Ramos (cell line): Measurements from ENCODE around the gene TMEM151B.
"Not testable (repeated sequence)": the region's sequence is repeated elsewhere in the genome, so short reads cannot be mapped to it uniquely, and the experiment has no call there.

Source experiments
- in situ Hi-C: fragments of 300-500 bp; cut with MboI; formaldehyde crosslinking; loops from one replicate; pipeline ENCODE4 v1.14.3; 2022; ENCODE audit warnings: low sequenced_read_pairs; ENCODE audit not compliant: unreplicated experiment

Gene TMEM151B

DNA sequence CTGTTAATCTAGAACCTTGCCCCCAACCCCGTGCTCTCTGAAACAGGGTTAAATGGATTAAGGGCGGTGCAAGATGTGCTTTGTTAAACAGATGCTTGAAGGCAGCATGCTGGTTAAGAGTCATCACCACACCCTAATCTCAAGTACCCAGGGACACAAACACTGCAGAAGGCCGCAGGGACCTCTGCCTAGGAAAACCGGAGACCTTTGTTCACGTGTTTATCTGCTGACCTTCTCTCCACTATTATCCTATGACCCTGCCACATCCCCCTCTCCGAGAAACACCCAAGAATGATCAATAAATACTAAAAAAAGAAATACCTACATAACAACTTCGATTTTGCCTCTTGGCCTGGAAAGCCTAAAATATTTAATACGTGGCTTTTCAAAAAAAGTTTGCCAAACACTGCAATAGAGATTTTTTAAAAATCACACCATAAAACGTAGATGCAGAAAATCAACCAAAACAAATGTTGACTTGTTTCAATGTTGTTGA lies 46.9 kb downstream of the TMEM151B start:
- in situ Hi-C loops = not testable (repeated sequence)

DNA sequence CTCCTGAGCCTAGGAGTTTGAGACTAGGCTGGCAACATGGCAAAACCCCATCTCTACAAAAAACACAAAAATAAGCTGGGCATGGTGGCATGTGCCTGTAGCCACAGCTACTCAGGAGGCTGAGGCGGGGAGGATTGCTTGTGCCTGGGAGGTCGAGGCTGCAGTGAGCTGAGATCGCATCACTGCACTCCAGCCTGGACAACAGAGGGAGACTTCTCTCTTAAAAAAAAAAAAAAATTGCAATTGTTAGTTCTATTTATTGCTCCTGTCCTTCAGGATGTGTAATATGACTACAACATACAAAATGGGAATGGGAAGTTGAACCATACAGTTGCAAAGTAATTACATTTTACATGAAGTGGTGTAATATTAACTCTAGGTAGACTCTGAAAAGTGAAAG lies 51.0 kb downstream of the TMEM151B start:
- in situ Hi-C loops = no loop called here

DNA sequence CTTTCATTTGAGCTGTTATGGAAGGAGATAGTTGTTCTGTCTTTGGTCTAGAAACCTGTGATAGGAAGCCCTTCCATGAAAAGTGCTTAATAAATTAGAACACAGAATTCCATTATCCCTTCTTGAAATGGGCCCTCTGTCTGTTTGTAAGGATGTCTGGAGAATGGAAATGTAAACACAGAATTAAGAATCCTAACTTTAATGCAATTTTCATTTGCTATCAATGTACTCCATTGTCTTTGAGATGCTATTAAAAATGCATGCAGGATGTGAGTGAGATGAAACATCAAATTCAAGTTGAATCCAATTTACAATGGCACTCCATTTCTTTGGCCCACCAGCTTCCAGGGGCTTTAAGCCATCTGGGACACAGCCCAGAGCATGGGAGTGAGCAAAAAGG lies 56.8 kb downstream of the TMEM151B start:
- in situ Hi-C loops = loop anchor here (25.0 kb wide), 1 partner anchor 165 kb away; the partner anchor contains the start of gene CAPN11

DNA sequence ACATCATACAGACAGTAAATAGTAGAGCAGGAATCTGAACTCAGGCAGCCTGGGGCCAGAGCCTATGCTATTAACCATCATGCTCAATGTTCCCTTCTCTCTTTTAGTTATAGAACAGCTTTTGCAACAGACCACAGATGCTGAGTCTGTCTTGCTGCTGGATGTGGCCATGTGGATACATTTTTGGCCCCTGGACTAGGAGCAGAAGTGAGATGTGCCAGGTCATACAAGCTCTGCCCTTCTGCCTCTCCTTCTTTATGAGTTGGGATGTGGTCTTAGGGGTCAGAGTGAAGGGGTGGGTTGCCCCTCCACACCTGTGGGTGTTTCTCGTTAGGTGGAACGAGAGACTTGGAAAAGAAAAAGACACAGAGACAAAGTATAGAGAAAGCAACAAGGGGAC lies 57.5 kb downstream of the TMEM151B start:
- in situ Hi-C loops = loop anchor here (25.0 kb wide), 1 partner anchor 165 kb away; the partner anchor contains the start of gene CAPN11

DNA sequence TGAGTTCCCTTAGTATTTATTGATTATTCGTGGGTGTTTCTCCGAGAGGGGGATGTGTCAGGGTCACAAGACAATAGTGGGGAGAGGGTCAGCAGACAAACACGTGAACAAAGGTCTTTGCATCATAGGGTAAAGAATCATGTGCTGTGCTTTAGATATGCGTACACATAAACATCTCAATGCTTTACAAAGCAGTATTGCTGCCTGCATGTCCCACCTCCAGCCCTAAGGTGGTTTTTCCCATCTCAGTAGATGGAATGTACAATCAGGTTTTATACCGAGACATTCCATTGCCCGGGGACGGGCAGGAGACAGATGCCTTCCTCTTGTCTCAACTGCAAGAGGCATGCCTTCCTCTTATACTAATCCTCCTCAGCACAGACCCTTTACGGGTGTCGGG lies 58.0 kb downstream of the TMEM151B start:
- in situ Hi-C loops = loop anchor here (25.0 kb wide), 1 partner anchor 166 kb away; the partner anchor contains the start of gene CAPN11

DNA sequence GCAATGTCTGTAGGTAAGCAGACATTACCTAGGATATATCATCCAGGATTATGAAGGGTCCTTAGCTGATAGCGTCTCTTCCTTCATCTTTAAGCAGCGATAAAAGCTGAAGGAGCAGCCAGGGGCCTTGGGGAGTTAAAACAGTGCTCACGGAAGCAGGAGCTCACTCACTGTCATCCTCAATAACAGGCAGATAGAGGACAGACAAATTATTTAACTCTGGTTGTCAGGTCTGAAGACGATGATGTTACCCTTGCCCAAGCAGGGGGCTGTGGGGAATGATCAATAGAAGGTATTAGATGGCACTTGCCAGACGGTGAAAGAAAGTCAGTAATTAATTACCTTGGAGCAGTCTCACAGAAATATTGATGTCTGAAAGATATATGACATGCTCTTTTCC lies 59.6 kb downstream of the TMEM151B start:
- in situ Hi-C loops = loop anchor here (25.0 kb wide), 1 partner anchor 168 kb away; the partner anchor contains the start of gene CAPN11

DNA sequence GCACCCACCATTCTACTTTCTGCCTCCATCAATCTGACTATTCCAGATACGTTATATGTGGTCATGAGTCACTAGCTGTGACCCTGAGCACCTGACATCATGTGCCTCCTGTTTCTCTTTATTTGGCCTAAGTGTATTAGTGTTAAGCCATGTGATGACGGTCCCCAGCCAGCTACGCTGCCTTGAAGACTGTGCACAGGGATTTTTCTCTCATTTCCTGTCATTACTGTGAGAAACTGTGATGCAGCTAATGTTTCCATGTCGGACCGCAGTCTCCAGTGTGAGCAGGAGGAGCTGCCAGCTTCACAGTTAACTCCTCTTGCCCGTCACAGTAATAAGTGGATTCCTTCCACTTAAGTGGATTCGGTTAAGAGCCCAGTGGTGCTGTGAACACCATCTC lies 62.3 kb downstream of the TMEM151B start:
- in situ Hi-C loops = loop anchor here (25.0 kb wide), 1 partner anchor 170 kb away; the partner anchor contains the start of gene CAPN11

DNA sequence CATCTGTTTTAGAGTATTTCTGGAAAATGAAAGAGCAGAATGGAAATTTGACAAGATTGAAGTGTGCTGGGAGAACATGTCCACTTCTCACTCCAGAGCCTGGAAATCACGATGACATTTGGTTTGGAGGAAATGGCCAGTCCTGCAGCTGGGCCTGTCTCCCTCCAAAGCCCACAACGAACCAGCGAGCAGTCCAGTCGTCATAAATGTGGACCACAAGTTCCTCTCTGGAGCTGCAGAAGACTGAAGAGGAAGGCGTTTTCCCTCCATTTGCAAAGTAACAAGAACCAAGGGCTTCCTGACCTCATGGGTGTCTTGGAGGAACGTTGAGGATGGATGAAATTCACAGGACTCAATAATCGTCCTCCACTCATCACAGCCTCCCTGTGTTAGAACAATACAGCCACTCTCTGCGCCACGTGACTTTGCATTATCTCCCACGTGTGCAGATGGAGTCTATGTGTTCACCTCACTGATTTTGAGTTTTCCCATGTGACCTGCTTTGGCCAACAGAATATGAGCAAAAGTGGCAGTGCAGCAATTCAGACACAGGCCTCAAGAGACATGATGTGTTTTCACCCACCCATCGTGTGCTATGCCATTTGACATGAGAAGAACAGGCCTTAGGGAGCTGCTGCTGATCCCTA lies 63.1 kb downstream of the TMEM151B start:
- in situ Hi-C loops = loop anchor here (25.0 kb wide), 1 partner anchor 171 kb away; the partner anchor contains the start of gene CAPN11

DNA sequence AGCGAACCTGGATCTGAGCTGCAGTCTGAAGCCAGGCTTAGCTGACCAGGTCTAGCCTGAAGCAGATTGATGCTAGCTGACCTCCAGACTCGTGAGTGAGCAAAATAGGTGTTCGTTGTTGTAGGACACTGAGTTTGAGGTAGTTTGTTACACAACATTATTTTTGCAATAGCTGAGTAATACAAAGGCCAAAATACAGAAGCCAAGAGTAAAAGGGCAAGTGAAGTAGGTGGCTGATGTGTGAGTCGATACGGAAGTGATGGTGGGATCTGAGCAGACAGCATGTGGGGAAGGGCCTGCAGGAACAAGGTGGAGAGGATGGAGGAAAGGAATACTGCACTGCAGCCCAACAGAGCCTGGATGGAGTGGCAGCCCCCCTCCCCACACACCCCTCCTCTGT lies 63.7 kb downstream of the TMEM151B start:
- in situ Hi-C loops = loop anchor here (25.0 kb wide), 1 partner anchor 172 kb away; the partner anchor contains the start of gene CAPN11

DNA sequence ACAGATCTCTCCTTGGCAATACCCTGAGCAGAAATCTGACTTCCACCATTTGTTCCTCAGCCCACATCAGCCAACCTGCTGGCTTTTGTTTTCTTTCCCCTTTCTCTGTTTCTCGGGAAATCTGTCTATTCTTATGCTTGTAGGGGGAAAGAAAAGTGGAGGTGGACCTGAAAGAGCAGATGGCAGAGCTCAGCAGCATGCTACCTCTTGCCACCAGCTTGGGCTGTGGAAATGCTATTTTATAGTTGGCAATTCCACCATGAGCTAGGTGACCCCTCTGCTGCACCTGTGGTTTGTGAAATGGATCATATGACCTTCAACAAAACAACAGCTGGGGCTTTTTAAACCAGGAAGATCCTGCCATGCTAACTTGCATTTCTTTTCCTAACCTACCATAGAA lies 65.4 kb downstream of the TMEM151B start:
- in situ Hi-C loops = loop anchor here (5.0 to 25.0 kb wide), 2 partner anchors 68 to 173 kb away; partner anchors contain the start of genes CAPN11 and NFKBIE

DNA sequence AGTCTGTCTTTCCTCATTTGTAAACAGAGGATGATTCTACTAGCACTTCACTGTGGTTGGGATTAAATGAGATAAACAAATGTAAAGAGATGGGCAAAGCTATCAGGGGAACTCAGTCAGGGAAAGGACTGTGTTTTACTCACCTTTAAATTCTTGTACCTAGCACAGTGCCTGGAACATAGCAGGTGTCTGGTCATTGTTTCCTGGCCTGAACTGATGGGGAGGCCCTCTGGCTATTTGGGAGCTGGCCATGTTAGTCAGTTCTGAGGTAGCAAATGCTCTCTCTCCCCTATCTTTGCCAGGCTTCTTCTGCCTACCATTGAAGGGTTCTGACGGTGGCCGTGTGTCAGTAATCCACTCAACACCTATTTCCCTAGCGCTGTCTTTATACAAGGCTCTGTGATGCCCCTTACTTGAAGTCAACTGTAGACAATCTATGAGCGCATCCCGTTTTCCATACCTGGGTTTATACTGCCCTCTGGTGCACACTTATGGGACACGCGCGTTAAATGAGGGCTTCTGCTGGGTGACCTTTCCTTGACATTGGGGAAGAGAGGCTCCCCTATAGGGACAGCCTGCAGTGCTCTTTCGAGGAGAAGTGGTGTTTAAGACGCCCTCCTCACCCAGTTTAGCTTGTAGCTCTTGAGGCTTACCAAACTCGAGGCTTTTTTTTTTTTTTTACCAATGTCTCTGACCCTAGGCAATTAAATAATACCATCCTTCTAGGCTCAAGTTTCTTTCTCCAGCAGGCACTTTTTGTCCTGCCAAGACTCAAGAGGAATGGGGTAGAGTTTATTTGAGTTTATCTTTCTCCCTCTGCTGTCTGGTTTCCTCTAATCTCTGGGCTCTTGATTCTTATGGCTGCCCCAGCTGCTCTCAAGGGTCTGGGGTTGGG lies 68.2 kb downstream of the TMEM151B start:
- in situ Hi-C loops = loop anchor here (5.0 to 25.0 kb wide), 2 partner anchors 71 to 176 kb away; partner anchors contain the start of genes CAPN11 and NFKBIE

DNA sequence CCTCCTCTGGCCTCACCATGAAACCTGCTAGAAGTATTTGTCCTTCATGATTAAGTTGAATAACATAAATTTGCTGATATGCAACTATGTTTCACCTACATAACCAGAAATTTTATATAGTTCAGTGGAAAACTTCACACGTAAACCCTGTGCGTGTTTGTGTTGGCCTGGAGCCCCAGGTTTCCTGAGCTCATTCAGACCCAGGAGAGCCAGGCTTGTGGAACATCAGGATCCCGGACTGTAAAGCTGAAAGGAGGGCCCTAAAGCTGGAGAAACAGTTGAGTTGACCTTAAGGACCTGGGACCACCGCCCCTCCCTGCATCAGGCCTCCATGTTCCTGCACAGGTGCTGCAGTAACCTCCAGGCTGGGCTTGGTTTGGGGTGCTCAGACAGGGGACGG lies 69.1 kb downstream of the TMEM151B start:
- in situ Hi-C loops = loop anchor here (5.0 to 25.0 kb wide), 2 partner anchors 72 to 177 kb away; partner anchors contain the start of genes CAPN11 and NFKBIE

DNA sequence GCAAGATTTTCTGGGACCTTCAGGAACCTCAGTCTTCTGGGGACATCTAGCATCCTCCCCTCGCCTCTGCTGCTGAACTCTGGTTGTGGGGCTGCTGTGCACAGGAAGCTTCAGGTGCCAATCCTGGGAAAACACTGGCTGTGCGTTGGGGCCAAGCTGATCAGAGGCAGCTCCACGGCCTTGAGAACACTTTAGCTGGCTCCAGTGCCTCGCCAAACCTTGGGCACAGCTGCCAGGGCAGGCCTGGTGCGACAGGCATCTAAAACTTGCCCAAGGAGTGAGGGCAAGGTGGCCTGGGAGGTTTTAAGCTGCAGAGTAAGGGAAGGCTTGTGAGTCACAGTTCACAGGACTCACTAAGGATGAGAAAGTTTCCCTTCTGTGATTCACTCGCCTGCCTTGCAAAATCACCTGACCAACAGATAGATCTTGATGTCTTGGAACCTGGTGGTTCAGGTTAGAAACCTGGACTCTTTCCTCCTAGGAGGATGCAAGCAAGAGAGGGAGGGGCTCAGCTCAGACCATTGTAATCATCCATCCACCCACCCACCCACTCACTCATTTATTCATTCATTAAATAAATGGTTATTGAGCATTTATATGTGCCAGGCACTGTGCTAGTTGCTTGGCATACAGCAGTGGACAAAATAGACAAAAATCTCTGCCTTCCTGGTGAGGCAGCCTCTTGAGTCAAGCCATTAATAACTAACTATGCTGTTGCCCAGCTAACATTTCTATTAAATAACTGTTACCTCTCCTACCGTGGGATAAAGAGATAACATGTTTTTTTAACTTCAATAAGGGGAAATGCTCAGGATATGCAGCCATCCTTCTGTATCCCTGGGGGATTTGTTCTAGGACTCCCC lies 69.7 kb downstream of the TMEM151B start:
- in situ Hi-C loops = loop anchor here (5.0 to 25.0 kb wide), 2 partner anchors 73 to 178 kb away; partner anchors contain the start of genes CAPN11 and NFKBIE

DNA sequence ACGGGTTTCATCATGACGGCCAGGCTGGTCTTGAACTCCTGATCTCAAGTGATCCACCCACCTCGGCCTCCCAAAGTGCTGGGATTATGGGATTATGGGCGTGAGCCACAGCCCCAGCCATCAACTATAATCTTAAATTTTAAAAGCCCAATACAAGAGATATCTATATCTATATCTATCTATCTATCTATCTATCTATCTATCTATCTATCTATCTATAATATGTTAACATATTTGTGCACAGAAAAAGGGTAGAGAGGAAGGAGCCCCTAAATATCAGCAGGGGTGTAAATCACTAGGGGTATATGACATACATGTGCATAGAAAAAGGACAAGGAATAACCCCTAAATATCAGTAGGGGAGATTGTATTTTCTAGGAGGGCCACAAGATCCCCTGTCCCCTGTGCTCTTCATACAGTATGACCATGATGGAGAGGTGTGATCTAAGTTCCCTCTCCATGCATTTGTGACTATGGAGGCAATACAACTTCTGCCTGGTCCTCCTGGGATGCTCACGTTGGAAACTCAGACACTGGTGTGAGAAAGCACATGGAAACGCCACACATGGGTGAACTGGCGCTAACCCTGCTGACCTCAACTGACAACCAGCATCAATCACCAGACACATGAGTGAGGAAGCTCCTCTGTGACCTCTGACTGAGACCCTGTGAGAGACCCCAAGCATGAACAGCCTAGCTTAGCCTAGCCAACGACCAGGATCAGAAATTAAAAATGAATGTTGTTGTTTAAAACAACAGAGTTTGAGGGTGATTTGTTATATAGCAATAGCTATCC lies 71.0 kb downstream of the TMEM151B start:
- in situ Hi-C loops = loop anchor here (25.0 kb wide), 1 partner anchor 179 kb away; the partner anchor contains the start of gene CAPN11

DNA sequence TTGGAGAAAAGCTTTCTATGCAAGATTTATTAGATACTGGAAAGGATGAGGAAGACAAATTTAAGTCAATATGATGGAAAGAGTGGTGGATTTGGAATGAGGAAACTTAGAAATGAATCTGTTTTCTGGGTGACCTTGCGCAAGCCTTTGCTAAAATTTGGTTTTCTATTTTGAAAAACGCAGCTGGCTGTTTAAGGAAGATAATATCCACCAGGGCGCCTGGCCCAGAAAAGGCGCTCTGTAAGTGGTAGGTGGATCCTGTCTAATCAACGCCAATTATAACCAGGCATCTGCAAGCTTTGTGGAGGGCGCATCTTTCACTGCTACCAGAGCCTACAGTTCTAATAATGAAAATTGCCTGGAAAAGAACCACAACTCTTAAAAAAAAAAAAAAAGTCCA lies 71.8 kb downstream of the TMEM151B start:
- in situ Hi-C loops = loop anchor here (25.0 kb wide), 1 partner anchor 180 kb away; the partner anchor contains the start of gene CAPN11

DNA sequence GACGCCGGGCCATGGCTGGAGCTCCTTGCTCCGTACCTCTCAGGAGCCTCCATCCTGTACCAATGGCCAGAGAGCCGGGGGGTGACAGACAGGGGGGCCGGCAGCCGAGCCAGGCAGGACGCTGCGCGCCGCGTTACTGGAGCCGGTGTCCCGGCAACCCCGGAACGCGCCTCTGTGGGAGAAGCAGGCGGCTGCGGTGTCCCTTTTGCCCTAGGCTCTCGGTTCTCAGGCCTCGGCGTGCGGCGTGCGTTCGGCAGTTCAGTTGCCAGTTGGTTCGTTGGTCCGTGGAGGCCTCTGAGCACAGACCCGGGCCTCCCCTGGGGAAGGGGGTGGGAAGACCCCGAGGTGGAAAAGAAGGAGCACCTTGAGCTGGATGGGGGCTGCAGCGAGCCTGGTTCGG lies 72.2 kb downstream of the TMEM151B start, which contains the start of gene SPATS1:
Gene SPATS1, plus strand, starts transcription at position 162 of the 400 bp plus-strand sequence. CDS start 446 bp downstream, outside the sequence.
- in situ Hi-C loops = loop anchor here (25.0 kb wide), 1 partner anchor 180 kb away; the partner anchor contains the start of gene CAPN11

DNA sequence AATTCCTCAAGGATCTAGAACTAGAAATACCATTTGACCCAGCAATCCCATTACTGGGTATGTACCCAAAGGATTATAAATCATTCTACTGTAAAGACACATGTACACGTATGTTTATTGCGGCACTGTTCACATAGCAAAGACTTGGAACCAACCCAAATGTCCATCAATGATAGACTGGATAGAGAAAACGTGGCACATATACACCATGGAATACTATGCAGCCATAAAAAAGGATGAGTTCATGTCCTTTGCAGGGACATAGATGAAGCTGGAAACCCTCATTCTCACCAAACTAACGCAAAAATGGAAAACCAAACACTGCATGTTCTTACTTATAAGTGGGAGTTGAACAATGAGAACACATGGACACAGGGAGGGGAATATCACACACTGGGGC lies 76.6 kb downstream of the TMEM151B start:
- in situ Hi-C loops = loop anchor here (25.0 kb wide), 1 partner anchor 185 kb away; the partner anchor contains the start of gene CAPN11
